AG04449 (cell line): ENCODE measurements around the gene NUP35.

Experiments
- CTCF ChIA-PET: fragments of 350-600 bp; formaldehyde crosslinking; extraction: SDS; loops from one replicate; lab custom pipeline; 2021; ENCODE audit warnings: antibody characterized with exemption; lab: Yijun Ruan, JAX
- POLR2A ChIA-PET: fragments of 400-600, 350-600 bp; formaldehyde crosslinking; extraction: SDS; loops from one replicate; lab custom pipeline; 2020; ENCODE audit warnings: antibody characterized with exemption, inconsistent platforms; lab: Yijun Ruan, JAX
- DNase-seq: peaks from one replicate; pipeline ENCODE4 v3.0.0-alpha.2; 2010; ENCODE audit warnings: low read depth, low spot score
- H3K4me3 ChIP-seq: 2 replicates; pipeline ENCODE4 v1.5.1; 2011; ENCODE audit warnings: low read depth, mild to moderate bottlenecking, control low read depth, low read length
- CTCF ChIP-seq: IDR thresholded peaks from one replicate; pipeline ENCODE4 v1.5.1; 2011; ENCODE audit warnings: mild to moderate bottlenecking, moderate library complexity, low read length, control low read depth, inconsistent platforms; ENCODE audit not compliant: insufficient read depth; ENCODE audit errors: missing control alignments

The NUP35 gene

GRCh38 chr2:183088061-183088460 lies 36.2 kb upstream of the NUP35 start:
- ChIA-PET CTCF (no interaction called here), POLR2A (no interaction called here)
- no peak for DNase-seq
- TF ChIP-seq CTCF: no peak
- no peak overlapping the region for H3K4me3 ChIP-seq

DNA sequence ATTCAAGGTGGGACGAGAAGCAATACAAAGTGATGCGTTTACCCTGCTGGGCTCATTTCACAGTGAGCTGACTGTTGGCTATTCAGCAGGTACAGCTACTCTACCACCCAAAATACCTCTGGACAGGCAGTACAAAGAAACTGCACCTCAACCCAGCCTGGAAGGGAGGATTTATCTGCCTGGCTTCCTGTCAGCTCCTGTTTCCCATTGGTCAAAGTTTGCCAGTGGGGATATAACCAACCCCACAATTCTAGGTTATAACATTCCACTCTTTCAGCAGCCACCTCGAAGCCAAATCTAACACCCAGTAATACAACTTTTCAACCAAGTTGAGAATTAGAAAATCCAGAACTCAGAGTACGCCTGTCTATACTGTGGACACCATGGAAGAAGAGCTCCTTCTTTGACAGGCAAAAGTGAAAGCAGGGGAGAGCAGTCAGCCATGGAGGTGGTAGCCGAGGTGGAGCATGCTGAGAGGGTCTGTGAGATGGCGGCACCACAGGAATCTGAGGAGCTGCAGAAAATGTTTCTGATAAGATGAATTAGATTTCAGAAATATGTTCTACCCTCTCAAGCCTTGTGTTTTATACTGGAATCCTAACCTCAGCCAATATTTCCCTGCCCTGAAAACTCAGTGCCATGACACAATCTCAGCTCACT lies 34.9 kb upstream of the NUP35 start:
- no peak overlapping the region for H3K4me3 ChIP-seq
- ChIA-PET POLR2A (no interaction called here), CTCF (interaction anchor here (1.3 kb wide), 1 partner anchor 10 kb away, joined by 4 read pairs; the partner anchor contains the start of gene DUSP19)
- no peak for DNase-seq
- TF ChIP-seq CTCF: no peak

- no peak for DNase-seq
- CTCF ChIA-PET: no interaction called here
- no peak for TF ChIP-seq CTCF
- POLR2A ChIA-PET: no interaction called here
- H3K4me3 ChIP-seq: no peak overlapping the region
Measured at GRCh38 chr2:183091318-183091953, 32.8 kb upstream of the NUP35 start.

GRCh38 chr2:183091954-183092345 lies 32.3 kb upstream of the NUP35 start:
- H3K4me3 ChIP-seq: no peak overlapping the region
- TF ChIP-seq CTCF: no peak
- CTCF ChIA-PET: no interaction called here
- POLR2A ChIA-PET: no interaction called here
- no peak for DNase-seq

- no peak for TF ChIP-seq CTCF
- DNase-seq: no peak
- POLR2A ChIA-PET: no interaction called here
Measured at GRCh38 chr2:183093857-183094657, 30.2 kb upstream of the NUP35 start.

More at GRCh38 chr2:183093857-183094657, 30.2 kb upstream of the NUP35 start:
- H3K4me3 ChIP-seq: no peak overlapping the region
- CTCF ChIA-PET: interaction anchor here (1.0 to 1.6 kb wide), 4 partner anchors 16 to 310 kb away, joined by 3 to 4 read pairs (median 4); partner anchors contain the start of gene DUSP19
